ELR (cell line): ENCODE data around the gene MYH9.
A peak's percentile ranks its signal among the peaks of the same experiment; 100 is the strongest.

ENCODE experiments used
- DNase-seq: peaks from one replicate; pipeline ENCODE4 v3.0.0-alpha.2; 2015; ENCODE audit warnings: low read depth

MYH9 gene

GRCh38 chr22:36386351-36386899 is 1.3 kb downstream of the MYH9 start:
- DNase-seq: peak; percentile 72

- peak; percentile 91 for DNase-seq
These were observed 2.0 kb downstream of the MYH9 start for GRCh38 chr22:36385491-36386350.

- peak; percentile 52 for DNase-seq
These were observed 2.8 kb downstream of the MYH9 start for GRCh38 chr22:36384766-36385481.

GRCh38 chr22:36383110-36383581 is 4.6 kb downstream of the MYH9 start:
- DNase-seq: peak; percentile 95

DNA sequence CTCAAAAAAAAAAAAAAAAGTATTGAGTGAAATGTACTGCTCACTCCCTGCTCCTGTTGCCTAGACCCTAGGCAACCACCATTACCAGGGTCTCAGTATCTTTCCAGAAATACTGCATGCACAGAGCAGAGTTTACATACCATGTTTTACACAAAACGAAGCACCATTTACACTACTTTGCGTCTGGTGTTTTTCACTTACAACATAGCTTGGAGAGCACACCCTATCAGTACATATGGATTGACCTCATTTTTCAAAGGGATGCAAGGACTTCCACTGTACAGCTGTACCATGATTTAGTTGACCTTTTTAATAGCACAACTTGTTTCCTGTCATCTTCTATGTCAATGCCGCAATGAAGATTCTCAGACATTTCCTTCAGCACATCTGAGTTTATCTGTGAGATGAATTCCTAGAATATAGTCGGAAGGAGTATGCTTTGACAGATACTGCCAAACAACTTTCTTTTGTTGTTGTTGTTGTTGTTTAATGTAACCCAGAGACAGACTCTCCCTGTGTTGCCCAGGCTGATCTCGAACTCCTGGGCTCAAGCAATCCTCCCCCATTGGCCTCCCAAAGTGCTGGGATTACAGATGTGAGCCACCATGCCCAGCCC is 6.1 kb downstream of the MYH9 start:
- DNase-seq: no peak

GRCh38 chr22:36379593-36380361 is 8.0 kb downstream of the MYH9 start:
- peak; percentile 61 for DNase-seq

GRCh38 chr22:36378869-36379217 is 8.9 kb downstream of the MYH9 start:
- DNase-seq: no peak

DNA sequence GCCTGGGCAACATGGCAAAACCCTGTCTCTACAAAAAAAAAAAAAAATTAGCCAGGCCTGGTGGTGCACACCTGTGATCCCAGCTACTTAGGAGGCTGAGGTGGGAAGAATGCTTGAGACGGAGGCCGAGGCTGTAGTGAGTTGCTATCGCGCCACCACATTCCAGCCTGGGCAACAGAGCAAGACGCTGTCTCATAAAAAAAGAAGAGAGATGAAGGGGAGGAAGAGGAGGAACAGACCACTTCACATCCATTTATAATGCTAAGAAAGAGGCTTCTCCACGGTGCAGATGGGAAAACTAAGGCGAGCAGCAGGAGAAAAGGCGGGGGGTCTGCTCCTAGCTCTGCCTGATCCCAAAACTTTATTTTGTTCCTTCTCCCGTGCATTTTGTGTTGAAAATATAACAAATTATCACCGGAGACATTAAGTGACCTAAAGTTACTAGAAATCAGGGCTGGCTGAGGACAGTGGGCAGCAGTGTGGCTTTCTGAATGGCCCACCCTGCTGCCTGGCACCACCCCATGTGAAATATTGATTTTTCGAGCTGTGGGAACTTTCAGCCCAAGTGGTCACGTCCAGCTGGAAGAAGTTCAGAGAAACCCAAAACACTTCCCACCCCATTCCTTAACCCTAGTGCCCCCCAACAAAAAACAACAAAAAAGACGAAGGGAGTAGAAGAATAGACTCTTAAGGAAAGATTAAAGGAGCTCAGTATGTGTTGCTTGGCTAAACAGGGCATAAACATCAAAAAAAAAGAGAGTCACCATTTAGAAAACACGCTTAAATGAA is 9.5 kb downstream of the MYH9 start:
- no peak for DNase-seq

- no peak for DNase-seq
These were observed 10.6 kb downstream of the MYH9 start for GRCh38 chr22:36377022-36377631.

DNA sequence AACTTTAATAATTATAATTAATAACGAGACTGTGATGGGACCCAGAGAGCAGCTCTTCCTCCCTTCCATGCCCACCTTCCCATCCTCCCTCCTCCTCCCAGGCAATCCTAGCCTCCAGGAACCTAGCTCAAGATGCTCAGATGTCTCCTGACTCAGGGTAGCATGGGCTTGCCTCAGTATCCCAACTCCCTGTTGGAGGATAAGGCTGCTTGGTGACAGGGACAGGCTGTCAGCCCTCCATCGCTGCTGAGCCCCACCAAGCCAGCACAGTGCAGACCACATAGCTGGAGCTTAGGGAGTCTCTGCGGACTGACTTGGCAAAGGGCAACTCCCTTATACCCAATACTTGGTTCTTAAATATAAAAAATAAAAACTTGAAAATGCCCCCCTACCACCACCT is 11.5 kb downstream of the MYH9 start:
- DNase-seq: no peak

GRCh38 chr22:36375071-36375980 is 12.4 kb downstream of the MYH9 start:
- DNase-seq: no peak

DNA sequence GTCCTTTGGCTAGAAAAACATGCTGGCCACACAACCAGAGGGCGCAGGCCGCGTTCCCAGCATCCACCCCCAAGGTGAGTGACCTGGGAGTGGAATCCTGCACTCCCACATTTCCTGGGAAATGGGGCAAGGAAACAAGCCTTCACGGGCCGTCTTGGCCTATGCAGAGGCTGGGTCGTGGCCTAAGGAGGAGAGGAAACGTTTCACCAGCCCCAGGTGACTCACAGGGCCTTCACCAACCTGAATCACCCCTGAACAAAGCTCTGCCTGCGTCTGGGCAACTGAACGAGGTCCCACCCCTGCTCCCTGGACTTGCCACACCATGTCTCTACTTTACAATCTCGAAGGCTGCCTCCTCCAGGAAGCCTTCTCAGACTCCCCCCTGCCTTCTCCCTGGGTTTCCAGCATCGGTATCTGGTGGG is 13.2 kb downstream of the MYH9 start:
- peak; percentile 96 for DNase-seq

DNA sequence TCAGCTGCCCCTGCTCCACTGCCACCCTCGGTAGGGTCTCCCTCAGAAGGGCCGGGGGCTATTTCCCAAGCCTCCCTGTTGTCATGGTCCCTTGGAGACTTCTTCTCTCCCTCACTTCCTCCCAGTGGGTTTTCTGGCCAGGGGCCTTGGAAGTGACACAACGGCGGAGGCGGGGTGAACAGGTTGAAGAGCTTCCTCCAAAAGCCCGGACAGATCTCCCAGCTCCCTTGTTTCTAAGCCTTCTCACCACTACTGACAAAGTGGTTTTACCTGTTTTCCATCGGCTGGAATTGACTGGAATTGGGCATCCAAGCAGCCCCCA is 14.5 kb downstream of the MYH9 start:
- no peak for DNase-seq

DNA sequence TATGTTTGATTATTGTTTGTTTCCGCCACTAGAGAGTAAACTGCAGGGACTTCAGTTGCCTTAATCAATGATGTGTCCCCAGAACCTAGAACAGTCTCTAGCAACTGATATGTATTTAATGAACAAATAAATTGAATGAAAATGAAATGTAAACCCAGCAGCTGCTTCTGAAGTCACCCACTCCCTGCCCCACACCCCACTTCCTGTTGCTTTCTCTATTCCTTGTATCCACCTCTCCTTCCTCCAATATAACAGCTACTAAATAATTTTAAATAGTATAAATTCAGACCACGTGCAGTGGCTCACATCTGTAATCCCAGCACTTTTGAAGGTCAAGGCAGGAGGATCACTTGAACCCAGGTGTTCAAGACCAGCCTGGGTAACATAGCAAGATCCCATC is 15.8 kb downstream of the MYH9 start:
- DNase-seq: no peak

GRCh38 chr22:36369922-36370791 is 17.6 kb downstream of the MYH9 start:
- peak; percentile 65 for DNase-seq

GRCh38 chr22:36369004-36369921 is 18.5 kb downstream of the MYH9 start:
- DNase-seq: peak; percentile 37

- peak; percentile 93 for DNase-seq
These were observed 19.3 kb downstream of the MYH9 start for GRCh38 chr22:36368359-36368983.
